Neuronal stem cell (in vitro differentiated cells): ENCODE data around the gene ADAM12.

ENCODE experiments used
- DNase-seq: peaks from one replicate; pipeline ENCODE4 v3.0.0-alpha.2; 2013; ENCODE audit warnings: low spot score
- H2AFZ ChIP-seq: one replicate; pipeline ENCODE4 v1.6.1; 2013; ENCODE audit warnings: mild to moderate bottlenecking, low read length, inconsistent platforms
- H2AK5ac ChIP-seq: 2 replicates; pipeline ENCODE4 v1.6.1; 2013; ENCODE audit warnings: low read depth, mild to moderate bottlenecking, inconsistent platforms, low read length, moderate library complexity, mixed read lengths
- H2BK120ac ChIP-seq: 2 replicates; pipeline ENCODE4 v1.6.1; 2013; ENCODE audit warnings: low read depth, mild to moderate bottlenecking, inconsistent platforms, low read length, moderate library complexity, mixed read lengths
- H2BK12ac ChIP-seq: one replicate; pipeline ENCODE4 v1.6.1; 2013; ENCODE audit warnings: low read length, inconsistent platforms
- H2BK15ac ChIP-seq: 2 replicates; pipeline ENCODE4 v1.6.1; 2013; ENCODE audit warnings: mild to moderate bottlenecking, low read length, inconsistent platforms, mixed read lengths
- H2BK5ac ChIP-seq: one replicate; pipeline ENCODE4 v1.6.1; 2013; ENCODE audit warnings: inconsistent platforms, mild to moderate bottlenecking, low read length, moderate library complexity
- H3K14ac ChIP-seq: one replicate; pipeline ENCODE4 v1.6.1; 2013; ENCODE audit warnings: low read length, inconsistent platforms
- H3K18ac ChIP-seq: 2 replicates; pipeline ENCODE4 v1.6.1; 2013; ENCODE audit warnings: low read length, inconsistent platforms
- H3K23ac ChIP-seq: 2 replicates; pipeline ENCODE4 v1.6.1; 2013; ENCODE audit warnings: low read depth, mild to moderate bottlenecking, mixed read lengths, low read length, inconsistent platforms; ENCODE audit not compliant: poor library complexity
- H3K27ac ChIP-seq: replicated peaks from 3 replicates; pipeline ENCODE4 v1.5.1; 2013; ENCODE audit warnings: low read length, inconsistent platforms
- H3K27me3 ChIP-seq, 3 experiments: 2 replicates each; pipeline ENCODE4 v1.6.1; 2013; ENCODE audit warnings: low read length in 3 of 3, mild to moderate bottlenecking in 2 of 3, inconsistent platforms in 1 of 3, low read depth in 1 of 3, mixed read lengths in 1 of 3, moderate library complexity in 1 of 3; ENCODE audit not compliant: control insufficient read depth in 3 of 3, insufficient read depth in 3 of 3
- H3K36me3 ChIP-seq, 2 donors: replicated peaks in 1 of 2; 2 replicates each; pipeline ENCODE4 v1.6.1; 2013; ENCODE audit warnings: low read length in 2 of 2; ENCODE audit not compliant: control insufficient read depth in 2 of 2, insufficient read depth in 2 of 2
- H3K4ac ChIP-seq: 2 replicates; pipeline ENCODE4 v1.6.1; 2013; ENCODE audit warnings: inconsistent platforms, mild to moderate bottlenecking, low read length, moderate library complexity
- H3K4me1 ChIP-seq, 2 donors: 1 replicate in 1 of 2; 2 replicates in 1 of 2; pipeline ENCODE4 v1.6.1; 2013; ENCODE audit warnings: low read length in 2 of 2, low read depth in 1 of 2; ENCODE audit not compliant: control insufficient read depth in 2 of 2, insufficient read depth in 1 of 2
- H3K4me2 ChIP-seq: one replicate; pipeline ENCODE4 v1.6.1; 2013; ENCODE audit warnings: mild to moderate bottlenecking, low read length, inconsistent platforms; ENCODE audit not compliant: insufficient read depth, poor library complexity, severe bottlenecking
- H3K4me3 ChIP-seq, 2 donors: 2 replicates each; pipeline ENCODE4 v1.5.1; 2013; ENCODE audit warnings: low read length in 2 of 2, mild to moderate bottlenecking in 2 of 2, inconsistent platforms in 1 of 2, moderate library complexity in 1 of 2
- H3K79me1 ChIP-seq: one replicate; pipeline ENCODE4 v1.6.1; 2013; ENCODE audit warnings: low read depth, mild to moderate bottlenecking, inconsistent platforms, low read length, moderate library complexity
- H3K9ac ChIP-seq: one replicate; pipeline ENCODE4 v1.6.1; 2013; ENCODE audit warnings: mild to moderate bottlenecking, low read depth, low read length, inconsistent platforms; ENCODE audit not compliant: poor library complexity
- H3K9me3 ChIP-seq, 2 donors: replicated peaks in 1 of 2; 2 replicates each; pipeline versions ENCODE3 to v1.6.1; 2013; ENCODE audit warnings: low read length in 2 of 2, mild to moderate bottlenecking in 2 of 2, inconsistent platforms in 1 of 2, low read depth in 1 of 2, mixed read lengths in 1 of 2, moderate library complexity in 1 of 2; ENCODE audit not compliant: control insufficient read depth in 2 of 2, insufficient read depth in 1 of 2
- H4K8ac ChIP-seq: one replicate; pipeline ENCODE4 v1.6.1; 2013; ENCODE audit warnings: low read depth, mild to moderate bottlenecking, inconsistent platforms, low read length, moderate library complexity
- H4K91ac ChIP-seq: one replicate; pipeline ENCODE4 v1.6.1; 2013; ENCODE audit warnings: low read length, low read depth, mild to moderate bottlenecking, inconsistent platforms; ENCODE audit not compliant: poor library complexity
- WGBS, 2 donors: extraction: QIAGEN DNeasy Blood & Tissue Kit; methylation state at CpG; one replicate each; pipeline ENCODE4 v1.1.7; 2013; ENCODE audit warnings: missing lambda C conversion rate in 2 of 2, mixed read lengths in 1 of 2; ENCODE audit not compliant: insufficient read length in 2 of 2, insufficient replicate concordance in 1 of 2; ENCODE audit errors: extremely low coverage in 2 of 2; 5-methylcytosine and 5-hydroxymethylcytosine counted together

The ADAM12 gene

DNA sequence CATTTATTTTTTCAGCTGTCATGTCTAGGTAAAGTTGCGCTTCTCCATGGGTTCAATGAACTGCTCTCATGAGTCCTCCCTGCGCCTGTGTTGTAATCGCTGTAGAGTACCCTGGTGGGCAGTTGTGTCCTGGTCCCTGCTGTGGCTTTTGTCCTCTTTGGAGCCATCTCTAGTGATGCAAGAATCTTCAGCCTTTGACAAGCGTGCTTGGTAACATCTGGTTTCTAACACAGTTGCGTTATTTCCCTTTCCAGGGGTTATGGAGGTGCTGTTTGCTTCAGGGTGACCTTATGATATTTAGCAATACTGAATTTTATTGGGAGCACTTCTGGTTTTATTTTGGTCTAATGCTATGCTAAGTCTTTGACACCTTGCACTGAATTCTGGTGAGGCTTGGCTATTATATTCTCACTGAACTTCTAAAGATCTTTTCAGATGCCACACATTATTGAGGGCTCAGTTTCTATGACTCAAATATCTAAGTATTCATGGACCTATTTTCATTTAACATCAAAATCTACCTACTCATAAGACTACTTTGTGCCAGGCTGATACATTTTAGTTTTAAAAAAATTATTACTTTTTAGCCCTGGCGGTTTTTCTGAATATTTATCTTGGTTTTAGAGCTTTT is 403.3 kb downstream of the ADAM12 start:
- DNase-seq, result no peak
- no peak overlapping the region for H3K14ac ChIP-seq
- peaks cover 0 to 2% of the 10 kb centered on the region in 2 donors for H3K36me3 ChIP-seq
- no peak overlapping the region for H2AK5ac ChIP-seq
- no peak overlapping the region for H2BK15ac ChIP-seq
- no peak overlapping the region for H4K91ac ChIP-seq
- H2AFZ ChIP-seq, result no peak overlapping the region
- H3K4ac ChIP-seq, result no peak overlapping the region
- peaks cover 5 to 18% of the 10 kb centered on the region in 2 donors for H3K4me1 ChIP-seq
- H2BK5ac ChIP-seq, result no peak overlapping the region
- H2BK120ac ChIP-seq, result no peak overlapping the region
- no peaks in the 10 kb centered on the region for H3K79me1 ChIP-seq
- H3K23ac ChIP-seq, result no peak overlapping the region
- no CpG with 5 or more reads among the region's 6 CpGs for WGBS, 2 donors
- no peaks in the 10 kb centered on the region for H3K27me3 ChIP-seq
- no peaks in the 10 kb centered on the region for H3K9me3 ChIP-seq
- no peak overlapping the region for H2BK12ac ChIP-seq
- no peak overlapping the region for H3K9ac ChIP-seq
- H3K4me3 ChIP-seq, result no peak overlapping the region
- no peak overlapping the region for H3K4me2 ChIP-seq
- H3K27ac ChIP-seq, result no peak overlapping the region
- no peak overlapping the region for H3K18ac ChIP-seq
- H4K8ac ChIP-seq, result no peak overlapping the region

DNA sequence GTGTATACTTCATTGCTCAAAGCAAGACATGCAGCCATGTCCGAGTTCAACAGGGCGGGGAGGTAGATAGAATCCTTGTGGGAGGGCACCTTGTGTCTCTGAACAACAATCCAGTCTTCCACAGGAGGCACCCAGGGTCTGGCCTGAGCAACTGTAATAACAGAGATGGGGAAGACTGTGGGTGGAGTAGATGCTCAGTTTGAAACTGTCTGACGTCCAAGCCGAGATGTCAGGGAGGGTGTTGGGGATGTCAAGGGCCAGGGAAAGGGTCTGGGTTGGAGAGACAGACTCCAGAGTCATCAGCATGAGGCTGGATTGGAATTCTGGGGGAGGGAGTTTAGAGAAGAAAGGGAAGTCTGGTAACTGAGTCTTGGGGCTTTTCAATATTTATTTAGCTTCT is 403.9 kb downstream of the ADAM12 start:
- no peaks in the 10 kb centered on the region for H3K79me1 ChIP-seq
- peak overlapping the region; percentile 82 for H2BK15ac ChIP-seq
- no peak overlapping the region for H2BK120ac ChIP-seq
- no peak overlapping the region for H4K91ac ChIP-seq
- WGBS, 2 donors, result no CpG with 5 or more reads among the region's 4 CpGs
- no peak overlapping the region for H2BK12ac ChIP-seq
- peak overlapping the region; percentile 28 for H2AK5ac ChIP-seq
- peak overlapping the region; percentile 54 for H3K18ac ChIP-seq
- no peak overlapping the region for H4K8ac ChIP-seq
- DNase-seq, result no peak
- H3K4me1 ChIP-seq, result peaks cover 5 to 18% of the 10 kb centered on the region in 2 donors
- H3K36me3 ChIP-seq, result no peaks in the 10 kb centered on the region
- no peak overlapping the region for H2BK5ac ChIP-seq
- no peak overlapping the region for H3K27ac ChIP-seq
- no peak overlapping the region for H3K14ac ChIP-seq
- H3K4me2 ChIP-seq, result no peak overlapping the region
- H3K9ac ChIP-seq, result no peak overlapping the region
- no peak overlapping the region for H3K4me3 ChIP-seq
- H2AFZ ChIP-seq, result no peak overlapping the region
- no peaks in the 10 kb centered on the region for H3K27me3 ChIP-seq
- no peak overlapping the region for H3K23ac ChIP-seq
- no peaks in the 10 kb centered on the region for H3K9me3 ChIP-seq
- H3K4ac ChIP-seq, result no peak overlapping the region

DNA sequence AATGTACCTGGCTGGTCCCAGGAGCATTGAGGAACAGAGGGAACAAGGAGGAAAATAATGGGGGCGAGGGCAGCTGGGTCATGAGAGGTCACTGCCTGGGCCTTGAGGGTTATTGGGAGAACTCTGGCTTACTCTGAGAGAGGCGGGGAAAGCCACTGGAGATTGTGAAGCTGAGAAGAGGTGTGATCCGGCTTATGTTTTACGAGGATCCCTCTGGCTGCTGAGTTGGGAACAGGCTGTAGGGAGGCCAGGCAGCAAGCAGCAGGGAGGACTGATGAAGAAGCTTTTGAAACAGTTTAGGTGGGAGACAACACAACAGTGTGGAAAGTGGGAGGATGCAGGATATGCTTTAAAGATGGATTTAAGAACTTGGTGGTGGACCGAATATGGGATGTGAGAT is 404.6 kb downstream of the ADAM12 start:
- peak overlapping the region; percentile 28 for H2AK5ac ChIP-seq
- no peak overlapping the region for H2BK5ac ChIP-seq
- no peak overlapping the region for H2BK120ac ChIP-seq
- H3K9me3 ChIP-seq, result no peaks in the 10 kb centered on the region
- H3K9ac ChIP-seq, result no peak overlapping the region
- H3K79me1 ChIP-seq, result no peaks in the 10 kb centered on the region
- no peak overlapping the region for H2BK12ac ChIP-seq
- H3K4me3 ChIP-seq, result no peak overlapping the region
- DNase-seq, result no peak
- H3K27ac ChIP-seq, result no peak overlapping the region
- H3K23ac ChIP-seq, result no peak overlapping the region
- H3K27me3 ChIP-seq, result no peaks in the 10 kb centered on the region
- no peak overlapping the region for H2BK15ac ChIP-seq
- peaks cover 5 to 18% of the 10 kb centered on the region in 2 donors for H3K4me1 ChIP-seq
- 100% methylated on average over 1 of the region's 5 CpGs for WGBS, 2 donors
- H3K18ac ChIP-seq, result no peak overlapping the region
- no peak overlapping the region for H3K14ac ChIP-seq
- H4K91ac ChIP-seq, result no peak overlapping the region
- no peak overlapping the region for H3K4me2 ChIP-seq
- no peak overlapping the region for H3K4ac ChIP-seq
- H4K8ac ChIP-seq, result no peak overlapping the region
- H3K36me3 ChIP-seq, result no peaks in the 10 kb centered on the region
- no peak overlapping the region for H2AFZ ChIP-seq

DNA sequence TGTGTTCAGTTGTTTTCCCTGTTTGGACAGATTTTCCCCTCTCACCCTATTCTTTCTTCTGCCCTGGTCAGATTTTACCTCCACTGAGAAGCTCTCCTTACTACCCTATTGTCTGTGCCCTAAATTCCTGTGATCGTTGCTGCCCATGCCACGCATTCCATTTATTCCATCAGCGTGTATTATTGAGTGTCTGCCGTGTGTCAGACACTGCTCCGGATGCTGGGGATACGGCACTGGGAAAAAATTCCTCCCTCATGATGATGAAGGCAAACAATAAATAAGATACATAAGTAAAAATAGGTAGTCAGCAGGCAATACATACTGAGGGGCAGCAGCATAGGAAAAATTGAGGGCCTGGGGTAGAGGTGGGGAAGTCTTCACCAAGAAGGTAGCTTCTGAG is 405.1 kb downstream of the ADAM12 start:
- Histone ChIP-seq H3K14ac (no peak overlapping the region), H3K9me3 (no peaks in the 10 kb centered on the region), H2BK5ac (no peak overlapping the region), H3K27me3 (no peaks in the 10 kb centered on the region), H3K9ac (no peak overlapping the region), H3K23ac (no peak overlapping the region), H3K27ac (no peak overlapping the region), H3K4ac (no peak overlapping the region), H4K8ac (no peak overlapping the region), H3K4me3 (no peak overlapping the region), H2BK120ac (no peak overlapping the region), H3K4me1 (peaks cover 5 to 18% of the 10 kb centered on the region in 2 donors), H2BK15ac (no peak overlapping the region), H3K79me1 (no peaks in the 10 kb centered on the region), H3K36me3 (no peaks in the 10 kb centered on the region), H2AFZ (no peak overlapping the region), H4K91ac (no peak overlapping the region), H2BK12ac (no peak overlapping the region), H3K4me2 (no peak overlapping the region), H3K18ac (no peak overlapping the region), H2AK5ac (no peak overlapping the region)
- no peak for DNase-seq
- no CpG with 5 or more reads among the region's 6 CpGs for WGBS, 2 donors
